ENCODE measurements around the gene CCNJ.

DNA sequence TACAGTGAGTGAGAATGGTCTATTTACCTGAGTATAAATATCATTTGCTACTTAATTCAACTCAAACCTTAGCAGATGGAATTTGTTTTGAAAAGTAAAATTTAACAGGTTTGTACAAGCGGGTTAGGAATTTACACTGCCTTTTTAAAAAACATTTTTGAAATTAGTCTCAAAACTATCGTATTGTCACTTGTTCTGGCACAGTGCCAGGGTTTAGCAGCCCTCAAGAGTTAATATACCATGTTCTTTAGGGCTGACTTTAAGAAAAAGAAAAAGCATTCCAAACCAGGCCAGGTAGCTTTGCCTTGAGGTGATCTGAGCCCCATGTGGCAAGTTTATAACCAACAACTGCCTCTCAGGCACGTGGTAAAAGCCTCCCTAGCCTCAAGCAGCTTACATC is 17.8 kb downstream of the CCNJ start:
- TF ChIP-seq, protein P1, sequence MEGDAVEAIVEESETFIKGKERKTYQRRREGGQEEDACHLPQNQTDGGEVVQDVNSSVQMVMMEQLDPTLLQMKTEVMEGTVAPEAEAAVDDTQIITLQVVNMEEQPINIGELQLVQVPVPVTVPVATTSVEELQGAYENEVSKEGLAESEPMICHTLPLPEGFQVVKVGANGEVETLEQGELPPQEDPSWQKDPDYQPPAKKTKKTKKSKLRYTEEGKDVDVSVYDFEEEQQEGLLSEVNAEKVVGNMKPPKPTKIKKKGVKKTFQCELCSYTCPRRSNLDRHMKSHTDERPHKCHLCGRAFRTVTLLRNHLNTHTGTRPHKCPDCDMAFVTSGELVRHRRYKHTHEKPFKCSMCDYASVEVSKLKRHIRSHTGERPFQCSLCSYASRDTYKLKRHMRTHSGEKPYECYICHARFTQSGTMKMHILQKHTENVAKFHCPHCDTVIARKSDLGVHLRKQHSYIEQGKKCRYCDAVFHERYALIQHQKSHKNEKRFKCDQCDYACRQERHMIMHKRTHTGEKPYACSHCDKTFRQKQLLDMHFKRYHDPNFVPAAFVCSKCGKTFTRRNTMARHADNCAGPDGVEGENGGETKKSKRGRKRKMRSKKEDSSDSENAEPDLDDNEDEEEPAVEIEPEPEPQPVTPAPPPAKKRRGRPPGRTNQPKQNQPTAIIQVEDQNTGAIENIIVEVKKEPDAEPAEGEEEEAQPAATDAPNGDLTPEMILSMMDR (conservative IDR thresholded peaks at IDR 0.05; ENCODE audit: low read depth, low read length): no peak
- TF ChIP-seq EZH2 (IDR thresholded peaks at IDR 0.05; ENCODE audit: borderline replicate concordance, low read depth, low read length, poor library complexity, severe bottlenecking): no peak

Data from A673 (cell line).